HG03521 (cell line): Measurements from ENCODE around the gene GLB1L.
"Not testable (repeated sequence)": the region's sequence is repeated elsewhere in the genome, so short reads cannot be mapped to it uniquely, and the experiment has no call there.

Experiments
- ATAC-seq: cut with Tn5 transposase; IDR thresholded peaks from one replicate; pipeline ENCODE4 v1.9.1; 2021; ENCODE audit warnings: mild to moderate bottlenecking, moderate library complexity; ENCODE audit not compliant: unreplicated experiment

The GLB1L gene

DNA sequence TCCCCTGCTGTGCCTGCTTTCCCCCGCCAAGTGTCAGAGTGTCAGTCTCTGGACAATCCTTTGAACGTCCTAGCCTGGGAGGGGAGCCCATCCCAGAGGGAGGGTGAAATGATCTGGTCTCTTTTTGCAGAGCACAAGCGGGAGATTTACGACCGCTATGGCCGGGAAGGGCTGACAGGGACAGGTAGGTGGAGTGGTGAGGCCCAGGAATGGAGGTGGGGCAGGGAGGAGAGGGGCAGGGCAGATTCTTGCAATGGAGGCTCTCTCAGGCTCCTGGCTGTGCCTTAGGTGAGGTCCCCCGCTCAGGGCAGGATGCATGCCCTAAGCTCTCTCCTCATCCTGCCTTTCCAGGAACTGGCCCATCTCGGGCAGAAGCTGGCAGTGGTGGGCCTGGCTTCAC, 36.3 kb upstream of the GLB1L start:
- ATAC-seq: no peak

DNA sequence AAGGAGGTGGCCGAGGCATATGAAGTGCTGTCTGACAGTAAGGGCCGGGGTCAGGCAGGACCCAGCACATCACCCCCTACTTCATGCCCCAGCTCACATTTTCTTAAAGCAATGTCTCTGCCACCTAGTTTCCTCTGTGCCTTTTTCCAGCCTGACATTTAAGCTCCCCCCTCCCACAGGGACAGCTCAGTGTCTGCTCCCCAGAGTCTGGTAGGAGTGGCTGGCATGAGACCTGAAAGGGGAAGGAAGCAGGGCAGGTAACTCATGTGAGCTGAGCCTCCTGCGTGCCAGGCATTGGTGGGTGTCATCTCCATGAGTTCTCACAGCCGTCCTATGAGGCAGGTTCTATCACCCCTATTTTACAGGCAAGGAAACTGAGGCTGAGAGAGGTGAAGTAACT, 35.4 kb upstream of the GLB1L start:
- no peak for ATAC-seq

DNA sequence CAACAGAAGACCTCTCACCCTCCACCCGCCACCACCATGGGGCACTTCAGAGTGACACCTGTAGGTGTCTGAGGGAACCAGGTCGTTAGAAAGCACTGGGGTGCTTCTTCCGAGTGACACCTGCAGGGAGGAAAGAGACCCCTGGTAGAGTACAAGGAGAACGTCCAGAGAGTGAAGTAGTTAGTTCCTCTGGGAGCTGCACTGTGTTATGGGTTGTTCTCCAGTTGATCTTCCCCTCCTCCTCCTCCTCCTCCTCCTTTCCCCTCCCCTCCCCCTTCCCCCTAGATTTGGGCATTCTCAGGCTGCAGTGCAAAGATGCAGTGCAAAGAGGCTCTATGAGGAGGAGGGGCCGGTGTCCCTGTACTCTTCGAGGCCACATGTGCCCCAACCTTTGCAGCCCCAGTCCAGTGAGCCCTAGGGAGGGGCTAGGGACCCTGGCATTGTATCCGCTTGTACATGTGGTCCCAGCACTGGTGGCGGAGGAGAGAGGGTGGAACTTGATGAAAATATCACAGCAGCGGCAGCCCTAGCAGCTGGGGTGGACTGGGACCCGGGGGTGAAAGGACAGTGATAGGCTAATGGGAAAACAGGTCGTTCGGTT, 34.8 kb upstream of the GLB1L start:
- no peak for ATAC-seq

DNA sequence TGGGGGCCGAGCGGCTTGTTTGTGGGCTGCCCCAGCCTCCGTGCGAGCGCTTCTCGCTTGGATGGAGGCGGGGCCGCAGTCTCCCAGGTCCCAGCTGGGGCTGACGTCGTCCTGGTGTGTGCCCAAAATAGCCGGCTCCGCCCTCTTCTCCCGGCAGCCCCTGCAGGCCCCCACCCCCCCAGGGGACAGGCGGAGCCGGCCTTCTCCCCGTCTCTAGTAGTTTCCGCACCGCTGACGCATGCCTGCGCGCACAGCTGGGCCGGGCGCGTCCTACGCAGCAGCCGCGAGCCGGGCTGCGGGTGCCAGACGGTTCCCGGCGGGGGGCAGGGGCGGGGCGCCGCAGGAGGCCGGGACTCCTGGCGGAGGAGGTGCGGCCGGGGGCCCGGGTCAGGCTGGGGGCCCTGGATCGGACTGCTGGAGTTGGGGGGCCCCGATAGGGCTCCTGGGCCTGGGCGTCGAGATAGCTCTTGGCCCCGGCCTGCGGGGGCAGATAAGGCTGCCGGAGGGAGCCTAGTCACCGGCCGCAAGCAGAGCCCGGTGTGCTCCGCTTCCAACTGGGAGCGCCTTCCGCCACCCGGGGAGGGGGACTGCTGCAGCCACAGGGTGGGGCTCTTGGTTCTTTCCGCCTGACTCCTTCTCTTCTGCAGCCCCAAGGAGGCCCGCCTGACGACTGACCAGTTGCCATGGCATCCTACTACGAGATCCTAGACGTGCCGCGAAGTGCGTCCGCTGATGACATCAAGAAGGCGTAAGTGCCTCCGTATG, 34.1 kb upstream of the GLB1L start, which contains the start of gene DNAJB2:
Gene DNAJB2 (plus strand): TSS at position 216 of the 765 bp plus-strand sequence. CDS start 468 bp downstream, at position 684.
- ATAC-seq: peak; percentile 86

DNA sequence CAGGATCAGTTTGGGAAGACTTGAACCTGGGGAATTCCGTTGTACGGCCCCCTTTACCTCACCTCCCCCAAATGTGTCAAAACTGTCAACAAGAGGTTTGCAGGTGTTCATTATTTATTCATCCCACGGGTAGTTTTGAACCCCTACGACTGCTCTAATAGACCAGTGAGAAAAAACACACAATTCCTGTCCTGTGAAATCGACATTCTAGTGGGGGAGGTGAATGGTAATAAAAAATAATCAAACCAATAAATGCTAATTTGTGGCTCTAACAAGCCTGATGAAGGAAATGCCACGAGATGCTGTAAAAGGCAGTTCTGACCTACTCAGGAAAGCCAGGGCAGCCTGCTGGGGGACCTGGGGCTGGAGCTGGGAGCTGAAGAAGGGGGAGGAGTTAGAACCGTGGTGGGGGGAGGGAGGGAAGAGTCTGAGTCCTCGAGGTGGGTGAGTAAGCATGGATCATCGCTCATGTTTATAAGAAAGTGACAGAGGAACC, 33.5 kb upstream of the GLB1L start:
- ATAC-seq: no peak

DNA sequence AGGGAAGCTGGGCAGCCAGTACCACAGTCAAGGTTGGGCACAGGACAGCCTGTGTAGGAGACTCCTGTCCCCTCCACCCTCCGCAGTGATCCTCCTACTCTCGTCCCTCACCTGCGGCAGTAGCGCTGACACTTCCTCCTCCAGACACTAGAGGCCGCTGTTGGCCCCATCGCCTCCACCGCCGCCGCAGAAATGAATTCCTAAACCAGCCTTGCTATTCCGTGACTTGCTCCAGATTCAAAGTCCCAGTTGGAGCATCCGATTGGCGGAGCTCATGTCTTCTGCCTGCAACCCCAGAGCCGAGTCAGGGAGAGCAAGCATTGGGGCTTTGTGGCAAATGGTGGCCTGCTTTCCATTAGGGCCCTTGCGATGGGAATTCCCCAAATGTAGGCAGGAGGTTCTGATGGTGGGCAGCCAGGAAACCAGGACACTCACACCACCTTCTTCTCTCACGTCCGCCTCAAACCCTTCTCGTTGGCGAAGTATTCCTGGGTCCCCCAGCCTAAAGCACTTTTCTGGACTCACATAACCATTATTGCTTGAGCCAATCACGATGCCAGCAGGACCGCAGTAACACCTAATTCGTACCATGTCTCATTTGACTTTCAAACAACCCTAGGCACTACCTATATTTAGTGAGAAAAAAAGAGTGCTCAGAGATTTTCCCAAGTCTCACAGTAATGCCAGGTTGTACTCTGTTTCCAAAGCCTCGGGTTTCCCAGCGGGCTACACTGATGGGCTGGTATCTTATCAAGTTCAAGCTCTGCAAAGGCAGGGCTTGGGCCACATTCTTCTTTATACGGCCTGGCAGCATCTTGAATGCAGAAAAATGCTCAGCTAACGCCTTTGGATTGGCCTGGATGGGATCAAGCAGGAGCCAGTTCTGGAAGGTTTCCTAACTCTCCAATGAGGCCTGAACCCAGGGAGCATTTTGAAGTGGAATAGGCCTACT, 32.7 kb upstream of the GLB1L start:
- peak; percentile 24 for ATAC-seq

DNA sequence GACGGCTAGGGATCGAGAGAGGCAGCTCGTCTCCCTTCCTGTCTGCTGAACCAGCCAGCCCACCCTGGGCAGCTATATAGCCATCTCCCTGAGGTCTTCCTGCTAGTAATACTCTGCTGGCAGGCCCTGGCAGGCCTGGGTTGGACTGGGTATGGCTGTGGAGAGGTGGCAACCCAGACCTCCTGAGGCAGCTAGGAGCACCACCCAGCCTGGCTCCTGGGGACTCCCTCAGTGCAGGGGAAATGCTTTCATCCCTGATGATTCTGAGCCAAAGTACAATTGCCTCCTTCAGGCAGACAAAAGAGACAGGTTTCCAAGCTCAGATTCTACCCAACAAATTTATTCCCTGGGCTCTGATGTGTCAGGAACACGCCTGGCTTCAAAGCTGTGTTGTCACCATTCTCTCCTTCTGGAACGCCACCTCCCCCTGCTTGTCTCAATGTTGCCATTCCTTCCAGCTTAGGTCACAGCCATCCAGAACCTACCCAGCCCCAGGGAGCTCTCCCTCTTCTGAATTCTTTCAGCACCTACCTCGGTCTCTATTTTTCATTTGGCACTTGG, 29.2 kb upstream of the GLB1L start:
- no peak for ATAC-seq

DNA sequence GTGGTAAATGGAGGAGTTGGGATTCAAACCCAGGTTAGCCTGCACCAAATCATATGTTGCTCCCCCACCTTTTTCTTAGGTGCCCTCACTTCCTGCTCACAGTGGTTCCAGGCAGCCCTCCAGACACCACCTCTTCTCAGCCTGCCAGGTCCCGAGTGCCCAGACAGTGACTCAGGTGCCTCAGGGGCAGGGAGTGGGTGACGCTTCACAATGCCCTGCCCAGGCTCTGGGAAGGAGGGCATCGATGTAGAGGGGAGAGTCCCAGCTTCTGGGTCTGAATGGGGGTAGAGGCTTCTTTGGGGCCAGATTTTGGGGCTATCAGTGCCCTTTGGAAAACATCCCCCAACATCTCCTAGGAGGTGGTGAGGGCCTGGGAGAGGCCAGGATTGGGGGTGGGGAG, 28.7 kb upstream of the GLB1L start:
- no peak for ATAC-seq

DNA sequence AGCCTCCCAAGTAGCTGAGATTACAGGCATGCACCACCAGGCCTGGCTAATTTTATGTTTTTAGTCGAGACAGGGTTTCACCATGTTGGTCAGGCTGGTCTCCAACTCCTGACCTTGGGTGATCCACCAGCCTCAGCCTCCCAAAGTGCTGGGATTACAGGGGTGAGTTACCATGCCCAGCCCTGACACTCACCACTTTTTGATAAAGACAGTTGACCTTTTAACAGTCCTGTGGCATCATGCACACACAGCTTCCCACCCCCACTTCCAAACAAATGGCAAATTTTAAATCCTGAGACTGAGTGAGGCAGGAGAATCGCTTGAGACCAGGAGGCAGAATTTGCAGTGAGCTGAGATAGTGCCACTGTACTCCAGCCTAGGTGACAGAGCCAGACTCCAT, 27.8 kb upstream of the GLB1L start:
- ATAC-seq: no peak

DNA sequence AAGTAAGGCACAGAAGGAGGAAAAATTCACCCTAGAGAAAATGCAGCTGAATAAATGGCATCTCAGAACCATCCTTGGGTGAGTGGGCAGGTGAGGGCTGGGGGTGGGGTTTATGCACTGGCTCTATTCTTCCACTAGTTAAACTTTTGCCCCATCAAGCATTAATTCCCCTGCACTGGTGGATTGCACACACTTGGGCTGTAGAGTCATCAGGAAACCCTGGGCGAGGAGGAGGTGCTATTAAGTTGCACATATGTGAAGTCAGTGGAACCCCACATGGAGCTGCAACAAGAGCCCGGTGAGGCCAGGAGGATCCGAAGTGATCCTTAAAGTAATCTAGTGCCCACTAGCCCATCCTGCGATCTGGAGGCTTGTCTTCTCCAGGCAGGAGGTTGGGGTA, 27.1 kb upstream of the GLB1L start:
- no peak for ATAC-seq

DNA sequence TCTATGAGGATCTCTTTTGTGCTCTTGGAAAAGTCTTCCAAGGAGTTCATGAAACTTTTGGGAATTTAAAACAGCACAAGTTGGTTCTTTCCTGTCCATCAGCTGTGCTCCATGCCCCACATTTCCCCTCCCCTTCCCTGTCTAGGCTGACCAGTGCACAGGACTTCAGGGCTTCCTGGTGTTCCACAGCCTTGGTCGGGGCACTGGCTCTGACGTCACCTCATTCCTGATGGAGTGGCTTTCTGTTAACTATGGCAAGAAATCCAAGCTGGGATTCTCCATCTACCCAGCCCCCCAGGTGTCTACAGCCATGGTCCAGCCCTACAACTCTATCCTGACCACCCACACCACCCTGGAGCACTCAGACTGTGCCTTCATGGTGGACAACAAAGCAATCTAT, 25.8 kb upstream of the GLB1L start:
- no peak for ATAC-seq

DNA sequence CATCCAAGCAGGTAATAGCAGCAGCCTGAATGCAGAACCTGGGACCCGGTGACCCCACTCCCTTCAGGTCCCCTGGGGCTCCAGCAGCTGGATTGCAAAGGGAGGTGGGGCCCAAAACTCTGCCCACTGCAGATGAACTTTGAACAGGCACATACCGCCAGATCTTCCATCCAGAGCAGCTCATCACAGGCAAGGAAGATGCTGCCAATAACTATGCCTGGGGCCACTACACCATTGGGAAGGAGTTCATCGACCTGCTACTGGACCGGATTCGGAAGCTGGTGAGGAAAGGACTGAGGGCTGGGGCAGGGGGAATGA, 24.8 kb upstream of the GLB1L start:
- no peak for ATAC-seq

DNA sequence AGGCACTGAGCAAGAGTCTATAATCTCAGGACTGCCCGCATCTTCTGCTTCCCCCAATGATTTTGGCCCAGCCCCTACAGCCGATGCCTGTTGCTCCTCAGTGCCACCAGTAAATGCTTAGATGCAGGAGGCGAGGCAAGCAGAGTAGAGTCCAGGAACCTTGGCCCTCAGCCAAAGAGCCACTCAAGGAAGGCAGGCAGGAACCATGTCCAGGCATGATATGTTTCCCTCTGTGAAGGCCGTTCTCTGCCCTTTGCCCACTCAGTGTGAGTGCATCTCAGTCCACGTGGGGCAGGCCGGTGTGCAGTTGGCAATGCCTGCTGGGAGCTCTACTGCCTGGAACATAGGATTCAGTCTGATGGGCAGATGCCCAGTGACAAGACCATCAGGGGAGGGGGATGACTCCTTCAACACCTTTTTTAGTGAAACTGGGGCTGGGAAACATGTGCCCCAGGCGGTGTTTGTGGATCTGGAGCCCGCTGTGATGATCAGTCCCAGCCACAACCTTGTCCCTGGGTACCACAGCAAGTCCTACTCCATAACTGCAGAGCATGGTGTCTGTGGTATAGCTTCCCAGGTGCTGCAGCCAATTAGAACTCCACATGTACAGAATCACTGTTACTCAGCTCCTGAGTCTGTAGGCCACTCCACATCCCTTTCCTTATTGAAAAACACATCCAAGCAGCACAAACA, 24.3 kb upstream of the GLB1L start:
- ATAC-seq: no peak

DNA sequence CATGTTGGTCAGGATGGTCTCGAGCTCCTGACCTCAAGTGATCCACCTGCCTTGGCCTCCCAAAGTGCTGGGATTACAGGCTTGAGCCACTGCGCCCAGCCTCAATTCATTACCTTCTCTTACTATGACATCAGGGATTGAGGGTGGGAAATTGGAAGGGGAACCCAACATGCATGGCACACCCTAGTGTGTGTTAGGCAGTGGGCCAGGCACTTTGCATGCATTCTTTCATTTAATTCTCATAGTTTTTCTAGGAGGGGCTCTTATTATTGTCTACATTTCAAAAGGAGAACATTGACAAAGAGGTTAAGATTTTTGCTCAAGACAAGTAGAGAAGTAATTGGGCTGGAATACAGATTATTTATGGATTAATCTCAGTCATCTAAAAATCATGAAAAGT, 23.1 kb upstream of the GLB1L start:
- ATAC-seq: no peak

DNA sequence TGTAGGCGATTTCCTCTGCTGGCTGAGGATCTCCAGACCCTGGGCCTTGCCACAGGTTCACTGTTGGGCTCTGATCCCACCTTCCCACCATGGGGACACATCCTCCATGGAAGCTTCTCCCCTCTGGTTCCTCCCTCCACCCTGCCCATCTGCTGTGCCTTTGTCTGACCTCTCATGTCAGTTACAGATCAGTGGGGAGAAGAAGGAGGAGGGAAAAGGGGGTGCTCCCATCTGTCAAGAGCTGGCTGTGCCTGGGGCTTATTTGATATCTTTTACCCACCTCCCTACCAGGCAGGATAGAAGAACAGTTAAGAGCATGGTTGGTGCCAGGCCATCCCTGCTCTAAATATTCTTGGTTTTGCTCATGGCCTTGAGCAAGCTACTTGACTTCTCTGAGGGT, 21.6 kb upstream of the GLB1L start:
- ATAC-seq: no peak

DNA sequence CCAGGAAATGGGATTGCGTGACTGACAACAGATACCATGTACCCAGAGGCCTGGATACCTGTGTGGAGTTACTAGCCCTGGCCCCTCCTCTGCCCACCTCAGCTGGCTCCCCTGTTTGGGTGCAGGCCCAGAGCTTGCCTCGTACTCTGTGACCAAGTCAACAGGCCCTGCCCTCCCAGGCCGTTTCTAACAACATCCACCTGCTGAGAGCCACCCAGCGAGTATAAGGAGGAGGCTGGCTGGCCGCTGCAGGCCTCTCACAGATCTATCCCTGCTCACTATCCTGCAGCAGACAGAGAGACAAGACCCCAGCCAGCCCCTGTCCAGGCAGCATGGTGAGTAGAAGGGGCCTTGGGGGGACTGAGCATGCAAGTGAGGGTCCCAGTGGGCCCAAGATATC, 21.0 kb upstream of the GLB1L start:
- no peak for ATAC-seq

DNA sequence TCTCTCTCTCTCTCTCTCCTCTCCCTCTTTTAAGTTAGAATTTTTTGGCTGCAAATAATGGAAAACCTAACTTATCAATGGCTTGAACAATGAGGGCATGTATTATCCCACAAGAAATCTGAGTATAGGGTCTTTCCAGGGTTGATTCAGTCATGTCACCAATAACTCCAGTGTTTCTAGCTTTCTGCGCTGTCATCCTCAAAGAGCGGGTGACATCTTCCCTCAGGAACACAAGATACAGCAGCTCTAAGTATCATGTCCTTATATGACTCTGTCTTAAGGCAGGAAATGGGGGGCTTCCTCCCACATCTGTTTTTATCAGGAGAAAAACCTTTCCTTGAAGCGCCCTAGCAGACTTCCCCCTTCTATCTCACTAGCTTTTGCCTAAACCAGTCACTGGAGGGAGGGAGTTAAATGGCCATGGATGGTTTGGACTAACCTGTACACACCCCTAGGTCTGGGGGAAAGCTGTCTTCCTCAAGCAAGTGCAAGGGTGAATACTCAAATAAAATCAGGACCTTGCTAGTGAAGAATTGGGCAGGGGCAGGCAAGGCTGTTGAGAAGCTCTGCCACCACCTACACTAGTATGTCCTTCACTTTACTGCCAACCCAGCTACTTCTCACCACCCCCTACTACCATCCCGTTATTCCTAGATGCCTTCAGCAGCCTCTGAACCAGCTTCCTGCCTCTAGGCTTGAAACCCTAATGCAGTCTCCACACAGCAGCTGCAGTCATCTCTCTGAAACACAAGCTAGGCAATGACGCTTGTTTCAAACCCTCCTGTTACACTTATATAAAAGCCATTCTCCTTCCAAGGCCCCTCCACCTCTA, 16.0 kb upstream of the GLB1L start:
- ATAC-seq: no peak

DNA sequence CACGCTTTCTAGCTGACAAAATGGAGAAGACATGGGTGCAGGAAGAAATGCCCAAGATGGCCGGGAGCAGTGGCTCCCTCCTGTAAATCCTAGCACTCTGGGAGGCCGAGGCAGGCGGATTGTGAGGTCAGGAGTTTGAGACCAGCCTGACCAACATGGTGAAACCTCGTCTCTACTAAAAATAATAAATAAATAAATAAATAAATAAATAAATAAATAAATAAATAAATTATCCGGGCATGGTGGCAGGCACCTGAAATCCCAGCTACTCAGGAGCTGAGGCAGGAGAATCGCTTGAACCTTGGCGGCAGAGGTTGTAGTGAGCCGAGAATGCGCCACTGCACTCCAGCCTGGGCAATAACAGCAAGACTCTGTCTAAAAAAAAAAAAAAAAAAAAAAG, 13.7 kb upstream of the GLB1L start:
- not testable (repeated sequence) for ATAC-seq

DNA sequence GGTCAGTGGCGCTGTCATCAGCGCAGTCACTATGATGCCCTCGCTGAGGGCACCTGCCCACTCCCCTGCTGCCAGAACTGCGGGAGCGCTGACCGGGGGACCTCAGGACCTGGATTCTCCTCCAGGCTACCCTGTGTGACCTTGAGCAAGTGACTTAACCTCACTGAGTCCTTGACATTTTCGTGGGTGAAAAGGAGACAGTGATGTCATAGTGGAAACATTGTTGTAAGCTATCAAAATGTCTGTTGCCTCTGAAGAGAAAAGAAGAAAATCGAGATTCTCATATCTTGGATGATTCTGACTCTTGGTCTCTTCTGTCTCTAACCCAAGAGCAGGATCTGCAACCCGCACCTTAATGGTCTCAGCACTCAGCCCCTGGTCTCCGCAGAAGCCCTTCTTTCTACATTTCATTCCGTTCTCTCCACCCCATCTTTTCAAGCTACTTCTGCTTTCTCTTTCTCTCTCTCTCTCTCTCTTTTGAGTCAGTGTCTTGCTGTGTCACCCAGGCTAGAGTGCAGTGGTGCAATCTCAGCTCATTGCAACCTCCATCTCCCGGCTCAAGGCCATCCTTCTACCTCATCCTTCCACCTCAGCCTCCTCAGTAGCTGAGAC, 9.5 kb upstream of the GLB1L start:
- ATAC-seq: peak; percentile 21
